HG02870 (cell line): Measurements from ENCODE around the gene IGSF11.
"Not testable (repeated sequence)": the region's sequence is repeated elsewhere in the genome, so short reads cannot be mapped to it uniquely, and the experiment has no call there.

Experiments used
- ATAC-seq: cut with Tn5 transposase; IDR thresholded peaks from one replicate; pipeline ENCODE4 v1.9.1; 2021; ENCODE audit warnings: mild to moderate bottlenecking, moderate library complexity; ENCODE audit not compliant: unreplicated experiment

IGSF11 gene

GRCh38 chr3:118990823-118991560 lies 43.7 kb downstream of the IGSF11 start:
- ATAC-seq = no peak

GRCh38 chr3:118988198-118989130 lies 46.2 kb downstream of the IGSF11 start:
- ATAC-seq = no peak

- ATAC-seq = no peak
Observed at GRCh38 chr3:118987477-118987876, 47.2 kb downstream of the IGSF11 start.

GRCh38 chr3:118986734-118987133 lies 47.9 kb downstream of the IGSF11 start:
- ATAC-seq = no peak

GRCh38 chr3:118984699-118985098 lies 49.9 kb downstream of the IGSF11 start:
- no peak for ATAC-seq

GRCh38 chr3:118981494-118982134 lies 53.0 kb downstream of the IGSF11 start:
- ATAC-seq = no peak

GRCh38 chr3:118980832-118981231 lies 53.8 kb downstream of the IGSF11 start:
- ATAC-seq = no peak

GRCh38 chr3:118978393-118978758 lies 56.3 kb downstream of the IGSF11 start:
- no peak for ATAC-seq

- no peak for ATAC-seq
Observed at GRCh38 chr3:118977671-118978392, 56.8 kb downstream of the IGSF11 start.

GRCh38 chr3:118977118-118977517 lies 57.5 kb downstream of the IGSF11 start:
- ATAC-seq = no peak

- ATAC-seq = not testable (repeated sequence)
Observed at GRCh38 chr3:118975476-118975875, 59.2 kb downstream of the IGSF11 start.

- no peak for ATAC-seq
Observed at GRCh38 chr3:118974356-118975097, 60.1 kb downstream of the IGSF11 start.

GRCh38 chr3:118973050-118973449 lies 61.6 kb downstream of the IGSF11 start:
- no peak for ATAC-seq

- ATAC-seq = no peak
Observed at GRCh38 chr3:118970819-118971218, 63.8 kb downstream of the IGSF11 start.

- no peak for ATAC-seq
Observed at GRCh38 chr3:118968640-118969039, 66.0 kb downstream of the IGSF11 start.

GRCh38 chr3:118968111-118968510 lies 66.5 kb downstream of the IGSF11 start:
- no peak for ATAC-seq

- ATAC-seq = no peak
Observed at GRCh38 chr3:118966700-118967099, 67.9 kb downstream of the IGSF11 start.

- no peak for ATAC-seq
Observed at GRCh38 chr3:118963711-118964110, 70.9 kb downstream of the IGSF11 start.

- no peak for ATAC-seq
Observed at GRCh38 chr3:118960876-118961450, 73.7 kb downstream of the IGSF11 start.
